Vagina (tissue), 2 donors: Measurements from ENCODE around the gene BBLN.

ENCODE experiments used
- POLR2A ChIP-seq, 2 donors: fragments of 450-650 bp; IDR thresholded peaks; one replicate each; pipeline ENCODE4 v1.6.1; 2017; ENCODE audit warnings: antibody characterized with exemption in 2 of 2, mild to moderate bottlenecking in 2 of 2, moderate library complexity in 2 of 2
- POLR2AphosphoS5 ChIP-seq, 2 donors: sonication (generic); formaldehyde crosslinking; IDR thresholded peaks; one replicate each; pipeline ENCODE4 v1.9.0; 2017; ENCODE audit warnings: antibody characterized with exemption in 2 of 2, mild to moderate bottlenecking in 2 of 2, low read depth in 1 of 2; ENCODE audit not compliant: insufficient read depth in 1 of 2
- TF ChIP-seq, protein P1 (sequence below), 3 experiments: fragments of 450-650 bp in 2 of 3; fragments of 200-600 bp in 1 of 3; sonication (generic) in 1 of 3; IDR thresholded peaks; one replicate each; pipeline ENCODE4 v1.5.1; 2017 to 2019; ENCODE audit warnings: antibody characterized with exemption in 3 of 3, mild to moderate bottlenecking in 2 of 3, moderate library complexity in 2 of 3

DNA sequence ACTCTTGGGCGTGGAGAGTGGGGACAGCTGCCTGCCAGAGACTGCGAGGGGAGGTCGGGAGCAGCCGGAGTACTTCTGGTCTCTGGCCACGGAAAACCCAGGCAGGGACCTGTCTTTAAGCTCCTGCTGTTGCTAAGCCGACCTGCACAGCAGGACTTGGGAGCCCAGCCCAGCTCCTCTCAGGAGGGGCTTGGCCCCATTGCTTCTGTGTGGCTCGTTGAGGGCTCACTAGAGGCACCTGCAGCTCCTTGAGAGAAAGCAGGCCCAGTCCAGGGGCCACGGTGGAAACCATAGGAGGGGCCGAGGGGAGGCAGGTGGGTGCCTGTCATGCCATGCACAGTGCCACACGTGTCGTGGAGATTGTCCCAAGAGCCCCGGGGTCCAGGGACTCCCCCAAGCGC is 14.1 kb upstream of the BBLN start:
- TF ChIP-seq, protein P1, sequence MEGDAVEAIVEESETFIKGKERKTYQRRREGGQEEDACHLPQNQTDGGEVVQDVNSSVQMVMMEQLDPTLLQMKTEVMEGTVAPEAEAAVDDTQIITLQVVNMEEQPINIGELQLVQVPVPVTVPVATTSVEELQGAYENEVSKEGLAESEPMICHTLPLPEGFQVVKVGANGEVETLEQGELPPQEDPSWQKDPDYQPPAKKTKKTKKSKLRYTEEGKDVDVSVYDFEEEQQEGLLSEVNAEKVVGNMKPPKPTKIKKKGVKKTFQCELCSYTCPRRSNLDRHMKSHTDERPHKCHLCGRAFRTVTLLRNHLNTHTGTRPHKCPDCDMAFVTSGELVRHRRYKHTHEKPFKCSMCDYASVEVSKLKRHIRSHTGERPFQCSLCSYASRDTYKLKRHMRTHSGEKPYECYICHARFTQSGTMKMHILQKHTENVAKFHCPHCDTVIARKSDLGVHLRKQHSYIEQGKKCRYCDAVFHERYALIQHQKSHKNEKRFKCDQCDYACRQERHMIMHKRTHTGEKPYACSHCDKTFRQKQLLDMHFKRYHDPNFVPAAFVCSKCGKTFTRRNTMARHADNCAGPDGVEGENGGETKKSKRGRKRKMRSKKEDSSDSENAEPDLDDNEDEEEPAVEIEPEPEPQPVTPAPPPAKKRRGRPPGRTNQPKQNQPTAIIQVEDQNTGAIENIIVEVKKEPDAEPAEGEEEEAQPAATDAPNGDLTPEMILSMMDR (IDR thresholded peaks at IDR 0.05), result no peak
- TF ChIP-seq POLR2A (IDR thresholded peaks at IDR 0.05) (no peak), POLR2AphosphoS5 (IDR thresholded peaks at IDR 0.05; ENCODE audit: insufficient read depth in 1 of 2, low read depth in 1 of 2) (no peak)
